Epithelial cell of esophagus (primary cell): ENCODE data around the gene INTU.
A peak's percentile ranks its signal among the peaks of the same experiment; 100 is the strongest.
"Not testable (repeated sequence)": the region's sequence is repeated elsewhere in the genome, so short reads cannot be mapped to it uniquely, and the experiment has no call there.

Experiments
- DNase-seq: peaks from one replicate; pipeline ENCODE4 v3.0.0; 2010; ENCODE audit warnings: low read depth
- H3K4me3 ChIP-seq: 2 replicates; pipeline ENCODE4 v1.5.1; 2011; ENCODE audit warnings: mild to moderate bottlenecking, low read length, control low read depth
- CTCF ChIP-seq: IDR thresholded peaks from 2 replicates; pipeline ENCODE4 v1.5.1; 2011; ENCODE audit warnings: low read depth, mild to moderate bottlenecking, low read length, control low read depth, inconsistent platforms; ENCODE audit not compliant: insufficient read depth; ENCODE audit errors: missing control alignments

The INTU gene

GRCh38 chr4:127632420-127633403 is at the start of gene INTU:
INTU (plus strand) TSS chr4:127632957; CDS start chr4:127633035, 78 bp downstream.
- TF ChIP-seq CTCF: no peak
- DNase-seq: peak; percentile 98
- peak within 1 kb of the TSS; percentile 91 for H3K4me3 ChIP-seq

GRCh38 chr4:127586496-127586895 is 46.3 kb upstream of the INTU start:
- not testable (repeated sequence) for H3K4me3 ChIP-seq
- peak; percentile 15 for DNase-seq

GRCh38 chr4:127586922-127587571 is 45.7 kb upstream of the INTU start:
- DNase-seq: peak; percentile 64
- peak; percentile 90 for TF ChIP-seq CTCF
- no peak overlapping the region for H3K4me3 ChIP-seq

GRCh38 chr4:127589153-127589552 is 43.6 kb upstream of the INTU start:
- DNase-seq, H3K4me3 ChIP-seq: not testable (repeated sequence)

GRCh38 chr4:127598656-127599055 is 34.1 kb upstream of the INTU start:
- no peak for TF ChIP-seq CTCF
- no peak overlapping the region for H3K4me3 ChIP-seq
- no peak for DNase-seq

GRCh38 chr4:127601029-127601428 is 31.7 kb upstream of the INTU start:
- DNase-seq: peak; percentile 39
- peak; percentile 19 for TF ChIP-seq CTCF
- H3K4me3 ChIP-seq: no peak overlapping the region

- TF ChIP-seq CTCF: peak; percentile 29
- peak; percentile 52 for DNase-seq
- no peak overlapping the region for H3K4me3 ChIP-seq
Observed at GRCh38 chr4:127604949-127605709, 27.6 kb upstream of the INTU start.
